AG09319 (cell line): ENCODE results near the gene ERO1A.

Experiments used
- DNase-seq: peaks from one replicate; pipeline ENCODE4 v3.0.0-alpha.2; 2010; ENCODE audit warnings: low read depth; ENCODE audit errors: extremely low read depth
- TF ChIP-seq, protein P1 (sequence below): IDR thresholded peaks from 2 replicates; pipeline ENCODE4 v1.5.1; 2011; ENCODE audit warnings: low read depth, mild to moderate bottlenecking, inconsistent platforms, low read length, moderate library complexity

The ERO1A gene

DNA sequence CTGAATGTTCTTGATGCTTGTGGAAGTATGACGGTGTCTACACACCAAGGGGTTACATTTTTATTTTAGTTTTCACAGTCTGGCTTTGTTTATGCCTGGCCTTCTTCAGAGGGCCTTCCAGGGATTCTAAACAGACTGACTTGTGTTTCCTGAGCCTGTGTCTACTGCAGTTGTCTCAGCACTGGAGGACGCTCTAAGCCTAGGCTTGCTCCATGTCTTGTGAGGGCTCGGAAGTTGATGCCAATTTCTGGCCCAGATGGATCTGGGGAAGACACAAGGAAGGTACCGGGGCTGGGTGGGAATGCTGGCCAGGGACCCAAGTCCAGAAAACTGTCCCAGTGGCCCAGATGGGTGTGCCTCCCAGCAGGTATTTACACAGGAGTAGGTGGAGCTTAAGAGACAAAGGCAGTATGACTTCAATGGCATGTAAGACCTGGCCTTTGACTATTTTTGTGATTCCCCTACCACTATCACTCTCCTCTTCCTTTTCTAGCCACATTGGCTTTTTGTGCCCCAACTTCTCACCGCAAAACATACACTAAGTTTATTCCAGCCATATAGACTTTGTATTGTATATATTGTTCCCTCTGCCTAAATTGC lies 85.8 kb downstream of the ERO1A start:
- DNase-seq: no peak
- TF ChIP-seq, protein P1, sequence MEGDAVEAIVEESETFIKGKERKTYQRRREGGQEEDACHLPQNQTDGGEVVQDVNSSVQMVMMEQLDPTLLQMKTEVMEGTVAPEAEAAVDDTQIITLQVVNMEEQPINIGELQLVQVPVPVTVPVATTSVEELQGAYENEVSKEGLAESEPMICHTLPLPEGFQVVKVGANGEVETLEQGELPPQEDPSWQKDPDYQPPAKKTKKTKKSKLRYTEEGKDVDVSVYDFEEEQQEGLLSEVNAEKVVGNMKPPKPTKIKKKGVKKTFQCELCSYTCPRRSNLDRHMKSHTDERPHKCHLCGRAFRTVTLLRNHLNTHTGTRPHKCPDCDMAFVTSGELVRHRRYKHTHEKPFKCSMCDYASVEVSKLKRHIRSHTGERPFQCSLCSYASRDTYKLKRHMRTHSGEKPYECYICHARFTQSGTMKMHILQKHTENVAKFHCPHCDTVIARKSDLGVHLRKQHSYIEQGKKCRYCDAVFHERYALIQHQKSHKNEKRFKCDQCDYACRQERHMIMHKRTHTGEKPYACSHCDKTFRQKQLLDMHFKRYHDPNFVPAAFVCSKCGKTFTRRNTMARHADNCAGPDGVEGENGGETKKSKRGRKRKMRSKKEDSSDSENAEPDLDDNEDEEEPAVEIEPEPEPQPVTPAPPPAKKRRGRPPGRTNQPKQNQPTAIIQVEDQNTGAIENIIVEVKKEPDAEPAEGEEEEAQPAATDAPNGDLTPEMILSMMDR: no peak

DNA sequence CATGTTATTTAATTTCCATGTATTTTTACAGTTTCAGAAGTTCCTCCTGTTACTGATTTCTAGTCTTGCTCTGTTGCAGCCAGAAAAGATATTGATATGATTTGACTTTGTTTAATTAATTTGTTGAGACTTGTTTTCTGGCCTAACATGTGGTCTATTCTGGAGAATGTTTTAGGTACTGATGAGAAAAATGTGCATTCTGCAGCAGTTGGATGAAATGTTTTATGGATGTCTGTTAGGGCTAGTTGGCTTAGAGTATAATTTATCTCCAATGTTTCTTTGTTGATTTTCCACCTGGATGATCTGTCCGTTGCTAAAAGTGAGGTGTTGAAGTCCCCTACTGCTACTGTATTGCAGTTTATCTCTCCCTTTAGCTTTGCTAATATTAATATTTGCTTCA lies 88.3 kb downstream of the ERO1A start:
- TF ChIP-seq, protein P1: no peak
- DNase-seq: no peak

DNA sequence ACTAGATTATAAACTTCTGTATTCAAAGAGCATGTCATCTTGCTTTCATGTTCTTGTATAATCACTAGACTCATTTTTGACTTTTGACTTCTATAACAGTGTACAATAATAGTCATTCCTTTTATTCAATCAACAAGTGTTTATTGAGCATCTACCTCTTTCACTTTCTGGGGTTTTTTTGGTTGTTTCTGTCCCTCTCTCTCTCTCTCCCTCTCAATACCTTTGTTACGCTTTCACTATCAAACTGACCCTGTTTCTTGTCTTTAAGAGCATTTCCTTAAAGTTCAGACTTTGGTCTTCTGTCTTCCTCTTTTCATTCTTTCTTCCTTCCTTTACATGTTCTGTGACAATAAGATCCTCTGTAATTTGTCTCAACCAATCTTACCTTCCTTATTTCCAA lies 93.2 kb downstream of the ERO1A start:
- TF ChIP-seq, protein P1: no peak
- DNase-seq: no peak

DNA sequence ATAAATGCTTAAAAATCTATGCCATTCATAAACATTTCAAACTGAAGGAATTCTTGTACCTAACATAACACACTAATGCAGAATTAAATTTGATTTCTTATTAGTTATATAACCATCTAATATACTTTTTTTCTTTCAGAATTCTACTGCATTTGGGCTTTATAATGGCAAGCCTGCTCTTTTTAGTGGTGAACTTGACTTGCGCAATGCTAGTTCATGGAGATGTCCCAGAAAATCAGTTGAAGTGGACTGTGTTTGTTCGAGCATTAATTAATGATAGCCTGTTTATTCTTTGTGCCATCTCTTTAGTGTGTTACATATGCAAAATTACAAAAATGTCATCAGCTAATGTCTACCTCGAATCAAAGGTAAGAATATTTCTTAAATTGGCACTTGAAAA lies 95.4 kb downstream of the ERO1A start:
- DNase-seq: no peak
- TF ChIP-seq, protein P1: no peak

DNA sequence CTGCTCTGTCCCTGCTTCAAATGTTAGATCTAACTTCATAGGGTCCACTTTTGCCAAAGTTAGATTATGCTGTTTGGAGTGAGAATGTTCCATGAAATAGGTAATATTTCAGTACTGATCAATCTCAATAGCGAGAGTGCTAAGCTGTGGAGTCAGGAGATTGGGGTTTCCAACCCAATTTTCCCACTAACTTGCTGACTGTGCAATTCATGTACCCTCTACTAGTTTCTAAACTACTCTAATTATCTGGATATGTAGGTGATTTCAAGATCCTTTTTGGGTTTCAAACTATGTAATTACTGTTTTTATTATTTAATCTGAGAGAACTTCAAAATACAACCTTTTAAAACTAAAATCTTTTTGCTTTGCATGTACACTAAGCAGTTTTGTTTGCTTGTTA lies 96.8 kb downstream of the ERO1A start:
- DNase-seq: no peak
- TF ChIP-seq, protein P1: no peak

DNA sequence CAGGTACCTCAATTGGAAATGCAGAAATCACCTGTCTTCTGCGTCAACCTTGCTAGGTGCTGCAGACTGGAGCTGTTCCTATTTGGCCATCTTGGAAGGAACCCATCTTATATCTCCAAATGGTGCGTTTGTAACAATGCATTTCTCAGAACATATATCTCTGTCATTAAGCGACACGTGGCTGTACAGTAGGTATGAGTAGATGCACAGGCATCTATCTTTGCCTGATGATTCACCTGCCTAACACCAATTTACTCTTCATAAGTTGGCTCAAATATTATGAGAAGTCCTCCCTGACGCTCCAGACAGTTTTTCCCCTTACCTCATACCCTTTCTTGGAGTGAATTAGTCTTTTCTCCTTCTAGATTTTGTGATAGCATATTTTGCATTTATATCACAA lies 98.5 kb downstream of the ERO1A start:
- TF ChIP-seq, protein P1: no peak
- DNase-seq: no peak

DNA sequence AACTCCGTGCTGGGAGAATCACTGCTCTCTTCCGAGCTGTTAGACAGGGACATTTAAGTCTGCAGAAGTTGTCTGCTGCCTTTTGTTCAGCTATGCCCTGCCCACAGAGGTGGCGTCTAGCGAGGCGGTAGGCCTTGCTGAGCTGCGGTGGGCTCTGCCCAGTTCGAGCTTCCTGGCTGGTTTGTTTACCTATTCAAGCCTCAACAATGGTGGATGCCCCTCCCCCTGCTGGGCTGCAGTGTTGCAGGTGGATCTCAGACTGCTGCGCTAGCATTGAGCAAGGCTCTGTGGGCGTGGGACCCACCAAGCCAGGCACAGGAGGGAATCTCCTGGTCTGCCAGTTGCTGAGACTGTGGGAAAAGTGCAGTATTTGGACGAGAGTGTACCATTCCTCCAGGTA lies 99.0 kb downstream of the ERO1A start:
- TF ChIP-seq, protein P1: no peak
- no peak for DNase-seq
